Stimulated activated CD8-positive, alpha-beta memory T cell treated with anti-CD3 and anti-CD28 coated beads, Interleukin-15, amount 100 ng/mL, for 1 hour (primary cell): ENCODE results near the gene OSBPL5.

ENCODE experiments used
- DNase-seq: peaks from one replicate; pipeline ENCODE4 v3.0.0-alpha.2; 2020; ENCODE audit warnings: low read depth

Gene OSBPL5

DNA sequence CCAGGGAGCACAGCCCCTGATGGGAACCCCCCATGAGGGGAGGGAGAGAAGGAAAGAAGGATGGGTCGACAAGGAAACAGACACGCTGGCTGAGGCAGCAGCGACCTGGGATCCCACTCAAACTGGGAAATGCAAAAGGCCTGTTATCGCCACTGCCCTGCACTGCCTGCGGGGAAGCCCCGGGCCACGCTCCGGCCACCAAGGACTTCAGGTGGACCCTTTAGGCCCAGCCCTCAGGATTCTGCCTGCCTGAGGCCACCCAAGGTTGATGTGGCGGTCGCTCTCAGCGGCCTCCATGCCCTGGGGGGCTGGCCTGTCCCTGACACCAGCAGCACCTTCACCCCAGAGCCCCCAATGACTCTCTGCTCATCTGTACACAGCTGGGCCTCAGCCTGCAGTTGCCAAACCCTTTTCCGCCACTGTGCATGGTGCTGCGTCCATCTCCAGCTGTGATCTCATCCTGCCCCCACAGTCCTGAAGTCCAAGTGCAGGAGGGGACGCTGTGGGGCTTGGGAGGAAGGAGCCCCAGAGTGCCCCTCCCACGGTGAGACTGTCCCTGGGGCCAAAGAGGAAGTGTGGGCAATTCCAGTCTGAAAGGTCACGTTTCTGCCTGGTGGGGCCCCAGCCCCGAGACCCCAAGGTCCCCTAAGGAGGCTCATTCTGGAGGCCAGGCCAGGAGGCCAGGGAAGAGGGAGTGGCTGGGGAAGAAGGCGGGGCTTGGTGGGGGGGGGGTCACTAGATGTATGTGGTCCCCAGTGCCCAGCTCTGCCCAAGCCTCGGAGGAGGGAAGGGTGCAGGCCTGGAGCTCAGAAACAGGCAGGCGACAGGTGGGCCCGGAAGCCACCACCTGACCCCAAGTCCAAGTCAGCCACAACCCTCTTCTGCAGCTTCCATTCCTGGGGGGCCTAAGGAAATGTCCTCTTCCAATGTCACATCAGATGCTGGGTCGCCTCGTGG, 31.6 kb downstream of the OSBPL5 start:
- no peak for DNase-seq

DNA sequence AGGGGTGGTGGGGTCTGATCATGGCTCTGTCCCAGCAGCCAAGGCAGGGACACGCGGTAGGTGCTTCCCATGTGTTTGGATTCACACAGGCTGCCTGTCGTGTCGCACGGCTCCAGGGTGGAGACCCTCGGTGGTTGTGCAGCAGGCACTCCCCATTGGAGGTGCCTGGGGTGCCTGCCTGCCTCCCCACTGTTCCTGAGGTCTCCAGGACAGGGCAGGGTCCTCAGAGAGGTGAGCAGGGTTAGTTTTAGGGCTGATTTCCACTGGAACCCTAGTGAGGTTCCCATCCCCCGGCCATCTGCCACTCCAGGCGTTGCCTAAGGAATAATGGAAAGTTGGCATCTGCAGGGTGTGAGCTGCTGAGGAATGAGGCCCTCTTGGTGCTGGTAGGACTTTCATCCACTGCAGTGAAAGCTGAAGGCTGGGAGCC, 32.3 kb downstream of the OSBPL5 start:
- DNase-seq, result no peak

DNA sequence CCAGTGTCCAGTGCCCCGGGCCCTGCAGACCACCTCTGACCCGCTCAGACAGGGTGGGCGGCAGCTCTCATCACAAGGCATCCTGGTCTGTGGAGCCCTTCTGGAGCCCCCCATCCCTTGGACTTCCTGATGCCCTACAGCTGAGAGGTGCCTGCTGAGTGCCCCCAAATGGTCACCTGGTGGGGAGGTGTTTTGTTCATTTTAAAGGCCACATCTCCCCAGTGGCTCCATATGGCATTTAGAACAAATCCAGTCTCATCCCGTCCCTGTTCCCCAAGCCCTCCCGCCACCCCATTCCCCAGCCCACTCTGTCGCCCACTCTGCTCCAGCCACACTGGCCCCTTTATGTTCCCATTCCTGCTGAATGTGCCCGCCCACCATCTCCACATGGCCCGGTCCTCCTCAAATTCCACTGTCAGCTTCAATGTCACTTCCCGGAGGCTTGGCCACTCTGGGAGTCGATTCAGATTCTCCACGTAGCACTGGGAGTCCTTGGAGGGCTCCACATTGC, 32.8 kb downstream of the OSBPL5 start:
- no peak for DNase-seq

DNA sequence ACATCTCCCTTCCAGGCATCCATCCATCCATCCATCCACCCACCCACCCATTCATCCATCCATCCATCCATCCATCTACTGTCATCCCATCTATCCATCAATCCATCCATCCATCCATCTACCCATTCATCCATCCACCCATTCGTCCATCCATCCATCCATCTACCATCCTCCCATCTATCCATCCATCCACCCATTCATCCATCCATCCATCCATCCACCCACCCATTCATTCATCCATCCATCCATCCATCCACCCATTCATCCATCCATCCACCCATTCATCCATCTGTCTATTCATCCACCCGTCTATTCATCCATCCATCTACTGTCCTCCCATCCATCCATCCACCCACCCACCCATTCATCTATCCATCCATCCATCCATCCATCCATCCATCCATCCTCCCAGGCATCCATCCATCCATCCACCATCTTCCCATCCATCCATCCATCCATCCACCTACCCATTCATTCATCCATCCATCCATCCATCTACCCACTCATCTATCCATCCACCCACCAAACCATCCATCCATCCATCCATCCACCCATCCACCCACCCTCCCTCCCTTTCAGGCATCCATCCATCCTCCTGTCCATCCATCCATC, 33.7 kb downstream of the OSBPL5 start:
- no peak for DNase-seq

DNA sequence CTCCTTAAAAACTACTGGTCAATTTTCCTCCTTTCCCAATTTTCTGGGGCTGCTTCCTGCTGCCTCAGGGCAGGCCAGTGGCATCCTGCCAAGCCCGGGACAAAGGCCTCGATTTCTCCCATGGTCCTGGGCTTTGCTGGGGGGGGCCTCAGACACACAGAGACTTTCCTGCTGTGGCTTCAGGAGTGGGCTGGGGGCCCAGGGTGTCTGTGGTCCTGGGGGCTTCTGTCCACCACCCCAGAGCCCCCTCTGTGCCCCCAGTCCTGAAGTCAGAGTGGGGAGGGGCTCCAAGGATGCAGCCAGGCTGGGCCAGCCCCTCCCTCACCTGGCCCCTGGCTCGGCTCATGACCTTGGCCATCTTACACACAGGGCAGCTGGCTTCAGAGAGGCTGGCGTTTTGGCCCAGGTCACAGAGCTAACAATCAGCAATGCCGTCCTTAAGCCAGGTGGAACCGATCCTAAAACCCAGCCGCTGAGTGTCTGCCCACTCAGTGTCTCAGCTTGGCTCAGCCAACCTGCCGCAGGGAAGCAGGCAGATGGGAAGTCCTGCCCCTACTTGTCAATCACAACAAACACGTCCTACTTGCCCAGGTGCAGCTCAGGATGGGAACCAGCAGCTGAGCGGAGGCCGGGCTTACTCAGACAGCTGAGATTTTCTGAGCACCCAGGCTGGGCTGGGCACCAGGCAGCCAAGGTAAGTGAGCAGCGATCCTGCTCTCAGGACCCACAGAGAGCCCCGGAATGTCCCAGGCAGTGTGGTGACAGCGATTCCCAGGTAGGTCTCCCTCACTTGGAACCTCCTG, 34.6 kb downstream of the OSBPL5 start:
- no peak for DNase-seq

DNA sequence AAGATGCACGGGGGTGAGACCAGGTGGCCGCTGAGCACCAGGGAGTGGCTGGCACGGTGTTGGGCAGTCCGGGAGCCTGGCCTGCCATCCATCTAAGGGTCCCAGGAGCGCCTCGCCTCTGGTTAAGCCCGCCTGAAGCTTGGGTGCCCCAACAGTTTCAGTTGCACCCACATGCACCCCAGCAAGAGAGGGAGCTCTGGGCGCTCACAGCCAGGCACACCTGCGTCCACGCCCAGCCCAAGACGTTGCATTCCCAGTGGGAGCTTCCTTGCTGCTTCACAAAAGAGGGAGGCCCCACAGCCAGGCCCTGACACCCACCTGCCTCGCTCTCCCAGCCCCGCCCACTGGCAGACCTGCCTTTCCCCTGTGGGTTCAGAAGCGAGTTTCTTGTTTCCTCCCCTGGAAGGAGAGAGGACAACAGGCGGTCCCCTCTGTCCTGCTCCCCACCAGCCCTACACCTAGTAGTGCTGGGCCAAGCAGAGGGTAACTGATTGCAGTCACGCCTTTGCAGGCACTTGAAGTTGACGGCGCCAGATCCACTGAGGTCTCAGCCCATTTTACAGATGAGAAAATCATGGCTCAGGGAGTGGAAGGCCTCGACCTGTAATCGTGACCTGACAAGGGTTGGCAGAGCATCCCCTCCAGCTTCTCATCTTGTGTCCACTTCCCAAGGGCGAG, 35.4 kb downstream of the OSBPL5 start:
- no peak for DNase-seq

DNA sequence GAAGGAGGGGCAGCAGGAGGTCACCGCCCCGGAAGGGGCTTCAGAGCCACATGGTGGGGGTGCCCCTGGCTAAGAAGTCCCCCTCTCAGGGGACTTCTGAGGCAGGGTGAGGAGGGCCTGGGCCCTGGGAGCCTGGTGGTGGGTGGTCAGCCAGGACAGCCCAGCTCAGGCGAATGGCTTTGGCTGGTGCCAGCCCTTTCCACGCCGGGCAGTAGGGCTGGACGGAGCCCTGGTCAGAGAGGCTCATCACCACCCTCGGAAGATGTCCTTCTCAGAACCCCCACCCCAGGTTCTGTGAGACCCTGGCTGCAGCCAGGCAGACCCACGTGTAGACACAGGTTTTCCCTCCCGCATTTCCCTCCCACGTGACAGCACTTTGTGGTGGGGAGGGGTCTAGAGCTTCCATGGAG, 35.9 kb downstream of the OSBPL5 start:
- no peak for DNase-seq

DNA sequence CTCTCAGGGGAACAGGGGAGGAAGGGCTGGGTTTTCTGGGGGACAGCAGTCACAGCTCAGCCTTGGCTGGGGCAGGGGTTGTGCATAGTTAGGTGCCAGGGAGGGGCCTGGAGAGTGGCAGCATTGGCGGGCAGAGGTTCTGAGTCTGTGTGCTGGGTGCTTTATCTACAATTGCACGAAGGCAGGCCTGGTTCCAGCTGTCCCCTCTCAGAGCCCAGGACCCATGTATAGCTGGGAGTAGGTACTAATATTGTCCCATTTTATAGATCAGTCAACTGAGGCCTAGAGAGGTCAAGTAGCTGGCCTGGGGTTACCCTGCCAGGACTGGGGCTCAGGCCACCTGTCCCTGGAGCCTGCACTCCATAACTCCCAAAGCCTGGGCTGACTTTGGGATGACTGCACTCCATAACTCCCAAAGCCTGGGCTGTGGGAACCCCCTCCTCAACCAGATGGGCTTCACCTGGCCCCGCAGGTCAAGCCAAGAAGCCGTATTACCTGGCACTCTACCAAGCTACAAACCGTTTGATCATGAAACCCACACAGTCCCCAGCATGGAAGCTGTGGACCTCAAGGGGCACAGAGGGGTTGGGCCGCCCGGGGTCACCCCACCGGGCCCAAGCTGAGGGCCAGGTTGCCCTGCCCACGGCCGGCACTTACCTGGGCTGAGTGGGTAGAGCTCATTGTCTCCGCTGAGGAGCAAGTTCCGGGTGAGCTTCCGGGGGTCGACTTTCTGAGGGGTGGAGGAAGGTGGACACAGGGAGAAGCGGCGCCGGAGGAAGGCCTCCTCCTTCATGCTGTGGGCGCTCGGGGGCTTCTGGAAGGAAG, 36.5 kb downstream of the OSBPL5 start:
- DNase-seq, result no peak

DNA sequence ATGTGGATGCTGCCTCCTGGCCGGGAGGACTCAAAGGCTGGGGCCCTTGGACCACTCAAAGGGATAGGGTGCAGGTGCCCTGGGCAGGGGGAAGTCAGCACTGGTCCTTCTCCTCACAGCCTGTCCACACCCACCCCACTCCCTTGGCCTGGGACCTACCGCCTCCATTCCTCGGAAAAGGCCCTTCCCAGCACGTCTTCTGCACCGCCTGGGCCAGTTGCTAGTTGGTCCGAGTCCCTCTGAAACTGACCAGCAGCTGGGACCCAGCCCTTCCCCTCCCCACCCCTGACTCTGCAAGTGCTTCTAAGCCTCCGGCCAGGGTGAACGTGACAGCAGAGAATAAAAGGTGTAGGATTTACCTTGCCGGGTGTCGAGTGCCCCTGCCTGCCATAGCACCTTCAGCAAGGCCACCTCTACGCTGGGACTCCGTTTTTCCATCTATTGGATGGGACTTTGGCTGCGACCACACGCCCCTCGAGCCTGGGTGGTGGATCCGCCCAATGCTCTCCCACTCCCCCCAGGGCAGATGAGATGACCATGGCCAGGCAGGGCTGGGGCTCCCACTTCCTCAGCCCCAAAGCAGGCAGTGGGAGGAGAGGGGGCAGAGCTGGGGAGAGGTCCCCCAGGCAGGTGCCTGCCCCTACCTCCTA, 37.3 kb downstream of the OSBPL5 start:
- no peak for DNase-seq

DNA sequence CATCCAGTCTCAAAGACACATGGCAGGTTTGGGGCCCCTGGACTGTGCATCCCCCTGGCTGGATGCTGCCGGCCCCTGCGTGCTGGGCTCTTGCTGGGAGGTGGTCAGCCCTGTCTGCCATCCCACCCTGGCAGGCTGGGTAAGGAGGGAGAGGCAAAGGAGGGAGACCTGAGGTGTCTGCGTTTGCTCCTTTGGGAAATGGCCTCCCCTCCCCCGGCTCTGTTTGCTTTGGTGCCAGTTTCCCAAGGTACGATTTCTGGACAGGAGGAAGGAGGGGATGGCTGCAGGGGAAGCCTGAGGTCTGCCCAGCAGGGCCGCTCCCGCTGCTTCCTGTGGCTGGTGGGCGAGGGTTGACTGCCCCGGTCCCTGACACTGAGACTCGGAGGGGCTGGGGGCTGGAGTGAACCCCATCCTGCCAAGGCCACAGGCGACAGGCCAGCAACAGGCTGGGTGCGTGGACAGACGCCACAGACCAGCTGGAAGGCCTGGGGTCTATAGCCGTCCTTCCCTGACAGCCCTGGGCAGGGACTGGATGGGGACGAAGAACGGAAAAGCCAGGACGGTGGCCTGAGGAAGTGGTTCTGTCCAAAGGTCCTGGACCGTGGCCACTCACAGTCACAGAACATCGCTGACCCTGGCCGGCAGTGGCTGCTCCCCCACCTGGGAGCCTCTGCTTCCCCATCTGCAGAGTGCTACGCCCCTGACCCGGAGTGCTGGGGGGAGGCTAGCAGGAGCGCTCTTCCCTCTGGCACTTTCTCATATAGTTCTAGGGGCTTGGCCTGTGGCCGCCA, 38.0 kb downstream of the OSBPL5 start:
- no peak for DNase-seq

DNA sequence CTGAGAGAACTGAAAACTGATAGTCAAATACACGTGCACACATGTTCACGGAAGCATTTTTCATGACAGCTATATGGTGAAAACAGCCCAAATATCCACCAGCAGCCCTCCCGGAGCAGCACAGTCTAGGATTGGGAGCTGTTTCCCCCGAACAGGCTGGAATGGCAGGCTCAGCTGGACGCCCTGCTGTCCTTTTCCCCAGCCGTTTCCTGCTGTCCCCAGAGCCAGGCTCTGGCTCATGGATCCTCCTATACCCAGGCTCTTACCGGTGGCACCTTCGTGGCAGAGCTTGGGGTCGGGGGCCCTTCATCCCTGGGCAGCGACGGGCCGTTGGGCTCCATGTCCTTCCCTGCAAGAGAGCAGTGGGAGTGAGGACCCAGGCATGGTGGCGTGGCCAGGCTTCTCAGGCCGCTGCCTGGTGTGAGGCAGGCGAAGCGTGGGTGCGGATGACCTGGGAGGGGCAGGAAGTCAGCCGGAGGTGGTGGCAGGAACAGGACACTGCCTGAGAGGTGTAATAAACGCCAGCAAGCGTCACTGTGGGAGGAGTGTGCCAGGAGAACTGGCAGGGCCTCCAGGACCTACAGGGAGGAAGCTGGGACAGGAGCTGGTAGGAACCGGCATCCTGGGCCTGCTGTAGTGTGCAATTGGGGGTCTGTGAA, 38.8 kb downstream of the OSBPL5 start:
- no peak for DNase-seq

DNA sequence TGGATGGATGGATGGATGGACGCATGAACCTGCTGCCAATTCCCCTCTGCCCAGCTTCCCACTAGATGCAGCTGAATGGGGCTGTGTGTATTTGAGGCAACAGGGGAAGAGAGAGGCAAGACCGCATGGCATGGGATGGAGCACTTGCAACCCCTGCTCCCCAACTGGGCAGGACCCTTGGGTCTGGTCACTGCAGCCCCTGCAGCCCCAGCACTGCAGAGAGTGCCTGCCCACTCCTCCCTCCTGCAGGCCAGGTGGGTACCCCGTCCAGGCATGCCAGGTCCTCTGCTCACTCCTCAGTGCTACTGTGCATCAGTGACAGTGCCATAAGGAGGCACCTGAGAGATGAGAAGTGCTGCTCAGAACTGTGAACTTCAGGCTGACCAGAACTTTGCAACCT, 40.3 kb downstream of the OSBPL5 start:
- DNase-seq, result no peak

DNA sequence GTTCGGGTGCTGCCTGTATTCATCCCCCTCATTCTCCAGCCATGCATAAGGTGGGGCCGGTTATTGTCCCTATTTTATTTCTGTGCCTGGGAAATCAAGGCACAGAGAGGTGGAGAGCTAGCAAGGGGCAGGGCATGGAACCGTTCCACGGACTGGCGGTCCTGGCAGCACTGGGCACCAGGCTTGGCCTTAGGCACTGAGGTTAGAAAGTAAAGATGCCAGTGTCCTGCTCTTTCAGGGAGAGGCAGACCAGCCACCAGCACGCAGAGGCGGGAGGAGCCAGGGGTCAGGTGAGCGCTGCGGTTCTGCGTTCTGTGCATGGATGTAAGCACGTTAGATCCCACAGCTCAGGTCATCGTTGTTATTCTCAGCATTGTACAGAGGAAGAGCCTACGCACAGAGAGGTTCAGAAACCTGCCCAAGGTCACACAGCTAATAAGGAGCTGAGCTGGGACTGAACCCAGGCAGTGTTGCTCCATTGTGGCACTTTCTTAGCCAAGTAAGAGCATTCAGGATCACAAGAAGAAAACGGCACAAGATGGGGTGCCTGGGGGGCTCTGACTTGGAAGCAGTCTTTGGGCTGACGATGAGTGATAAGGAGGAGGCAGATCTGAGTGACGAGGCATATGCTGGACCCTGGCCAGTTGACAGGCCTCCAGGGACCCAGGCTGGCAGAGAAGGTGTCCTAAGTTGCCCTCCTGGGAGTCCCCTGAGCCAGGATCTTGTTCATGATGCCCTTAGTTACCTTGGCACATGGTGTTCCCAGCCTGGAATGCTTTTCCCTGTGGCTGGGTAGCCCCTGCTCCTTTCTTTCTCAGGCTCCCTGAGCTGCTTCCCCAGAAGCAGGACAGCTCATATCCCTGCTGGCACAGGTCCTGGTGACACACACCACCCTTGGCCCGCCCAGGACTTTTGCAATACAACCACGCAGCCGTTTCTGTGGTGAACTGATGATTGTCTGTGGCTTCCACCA, 41.1 kb downstream of the OSBPL5 start:
- DNase-seq, result no peak

DNA sequence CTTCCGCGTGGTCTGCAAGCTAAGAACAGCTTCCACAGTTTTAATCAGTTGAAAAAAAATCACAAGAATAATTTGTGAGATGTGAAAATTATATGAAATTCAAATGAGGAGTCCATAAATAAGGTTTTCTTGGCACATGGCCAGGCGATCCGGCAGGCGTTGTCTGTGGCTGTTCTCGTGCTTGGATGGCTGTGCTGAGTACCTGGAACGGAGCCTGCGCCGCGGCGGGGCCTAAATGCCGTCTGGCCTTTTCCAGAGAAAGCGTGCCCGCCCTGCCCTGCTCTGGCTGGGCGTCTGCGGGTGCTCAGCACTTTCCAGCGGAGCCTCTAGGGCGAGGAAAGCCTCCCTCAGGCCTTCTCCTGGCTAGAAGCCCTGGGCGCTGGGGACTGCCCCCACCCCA, 41.8 kb downstream of the OSBPL5 start:
- DNase-seq, result no peak

DNA sequence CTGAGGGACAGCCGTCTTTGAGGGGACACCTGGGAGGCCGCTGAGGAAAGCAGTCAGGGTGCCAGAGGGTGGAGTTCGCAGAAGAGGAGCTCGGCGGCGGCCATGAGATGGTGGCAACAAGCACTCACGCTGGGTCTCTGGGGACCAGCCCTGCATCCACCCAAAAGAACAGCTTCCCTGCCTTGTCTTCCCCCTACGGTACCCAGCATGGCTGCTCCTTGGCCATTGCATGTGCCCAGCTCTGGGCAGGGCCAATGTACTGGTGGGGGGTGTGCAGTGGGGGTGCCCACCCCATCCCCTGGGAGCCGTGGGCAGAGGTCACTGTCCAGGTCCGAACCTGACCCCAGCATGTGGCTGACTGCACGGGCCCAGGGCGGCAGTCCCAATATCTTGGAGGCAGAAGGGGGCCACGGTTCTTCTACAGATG, 42.3 kb downstream of the OSBPL5 start:
- no peak for DNase-seq

DNA sequence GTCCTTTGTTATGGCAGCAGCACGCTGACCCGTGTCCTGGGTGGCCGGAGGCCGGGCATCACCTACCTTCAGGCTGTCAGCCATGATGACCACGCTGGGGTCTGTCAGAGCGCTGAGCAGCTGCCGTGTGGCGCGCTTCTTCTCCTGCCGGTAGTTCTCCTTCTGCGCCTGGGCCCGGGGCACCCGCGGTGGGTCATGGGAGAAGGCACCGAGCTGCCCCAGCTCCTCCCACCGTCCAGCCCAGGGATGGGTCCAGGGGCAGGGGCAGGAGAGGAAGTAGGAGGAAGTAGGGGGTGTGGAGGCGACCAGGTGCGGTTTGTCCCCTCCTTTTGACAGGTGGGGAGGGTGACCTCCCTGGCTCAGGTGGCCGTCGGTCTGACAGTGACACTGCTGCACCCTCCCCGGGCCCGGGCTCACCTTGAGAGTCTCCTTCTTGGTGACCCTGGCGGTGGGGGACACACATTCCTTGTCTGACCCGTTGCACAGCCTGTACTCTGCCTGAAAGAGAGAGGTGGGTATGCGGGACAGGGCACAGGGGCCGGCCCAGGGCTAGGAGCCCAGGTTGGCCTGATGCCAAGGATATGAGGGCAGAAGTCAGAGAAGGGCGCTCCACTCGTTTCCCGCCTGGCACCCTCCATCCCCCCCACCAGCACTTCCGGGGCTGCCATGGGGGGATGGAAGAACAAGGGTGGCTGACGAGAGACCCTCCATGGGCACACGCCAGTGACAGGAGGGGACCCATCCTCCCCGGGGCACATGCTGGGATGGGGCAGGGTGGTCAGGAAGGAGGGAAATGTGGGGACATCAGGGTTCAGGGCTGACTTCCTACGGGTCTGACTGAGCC, 43.0 kb downstream of the OSBPL5 start:
- no peak for DNase-seq

DNA sequence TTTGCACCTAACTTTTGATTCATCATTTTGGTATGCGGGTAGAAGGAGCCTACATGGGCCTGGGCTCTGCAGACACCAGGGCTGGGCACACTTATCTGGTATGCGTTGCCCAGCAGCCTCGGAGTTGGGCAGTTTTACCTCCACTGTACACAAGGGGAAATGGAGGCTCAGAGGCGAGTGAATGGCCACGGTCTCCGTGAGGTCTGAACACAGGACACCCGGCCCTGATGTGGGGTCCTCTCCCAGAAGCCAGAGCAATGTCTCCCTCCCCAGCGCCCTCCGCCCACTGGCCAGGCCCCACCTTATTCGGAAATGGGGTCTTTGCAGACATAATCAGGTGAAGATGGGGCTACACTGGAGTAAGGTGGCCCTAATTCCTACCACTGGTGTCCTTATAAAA, 43.7 kb downstream of the OSBPL5 start:
- no peak for DNase-seq
